Measurements from ENCODE around the gene TIAM2.

DNA sequence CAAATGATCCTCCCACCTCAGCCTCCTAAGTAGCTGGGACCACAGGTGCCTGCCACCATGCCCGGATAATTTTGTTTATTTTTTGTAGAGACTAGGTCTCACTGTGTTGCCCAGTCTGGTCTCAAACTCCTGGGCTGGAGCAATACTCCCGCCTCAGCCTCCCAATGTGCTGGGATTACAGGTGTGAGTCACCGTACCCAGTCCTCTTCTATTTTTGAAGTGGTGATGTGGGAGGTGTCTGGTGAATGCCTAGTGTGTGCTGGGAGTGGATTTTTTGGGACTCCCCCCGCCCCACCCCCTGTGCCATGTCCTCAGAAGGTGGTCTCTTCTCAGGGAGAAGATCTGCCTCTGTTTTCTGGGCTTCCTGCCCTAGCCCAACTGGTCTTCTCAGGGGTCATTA is 220.8 kb downstream of the TIAM2 start:
- TF ChIP-seq POLR2AphosphoS5 (IDR thresholded peaks at IDR 0.05) (no peak), POLR2A (IDR thresholded peaks at IDR 0.05) (no peak)
- TF ChIP-seq, protein P1, sequence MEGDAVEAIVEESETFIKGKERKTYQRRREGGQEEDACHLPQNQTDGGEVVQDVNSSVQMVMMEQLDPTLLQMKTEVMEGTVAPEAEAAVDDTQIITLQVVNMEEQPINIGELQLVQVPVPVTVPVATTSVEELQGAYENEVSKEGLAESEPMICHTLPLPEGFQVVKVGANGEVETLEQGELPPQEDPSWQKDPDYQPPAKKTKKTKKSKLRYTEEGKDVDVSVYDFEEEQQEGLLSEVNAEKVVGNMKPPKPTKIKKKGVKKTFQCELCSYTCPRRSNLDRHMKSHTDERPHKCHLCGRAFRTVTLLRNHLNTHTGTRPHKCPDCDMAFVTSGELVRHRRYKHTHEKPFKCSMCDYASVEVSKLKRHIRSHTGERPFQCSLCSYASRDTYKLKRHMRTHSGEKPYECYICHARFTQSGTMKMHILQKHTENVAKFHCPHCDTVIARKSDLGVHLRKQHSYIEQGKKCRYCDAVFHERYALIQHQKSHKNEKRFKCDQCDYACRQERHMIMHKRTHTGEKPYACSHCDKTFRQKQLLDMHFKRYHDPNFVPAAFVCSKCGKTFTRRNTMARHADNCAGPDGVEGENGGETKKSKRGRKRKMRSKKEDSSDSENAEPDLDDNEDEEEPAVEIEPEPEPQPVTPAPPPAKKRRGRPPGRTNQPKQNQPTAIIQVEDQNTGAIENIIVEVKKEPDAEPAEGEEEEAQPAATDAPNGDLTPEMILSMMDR (IDR thresholded peaks at IDR 0.05 in 8 of 11, conservative IDR thresholded peaks at IDR 0.05 in 3 of 11), result no peak

All from spleen (tissue), 7 donors.